Measurements from ENCODE around the gene XPR1. TPM values are rescaled to one million over a fixed set of nuclear protein-coding genes. Genes with fewer than 3 reads are reported as not detected.

XPR1 gene
- total RNA-seq, 1 donor from 2014 or later = 12.0 TPM

DNA sequence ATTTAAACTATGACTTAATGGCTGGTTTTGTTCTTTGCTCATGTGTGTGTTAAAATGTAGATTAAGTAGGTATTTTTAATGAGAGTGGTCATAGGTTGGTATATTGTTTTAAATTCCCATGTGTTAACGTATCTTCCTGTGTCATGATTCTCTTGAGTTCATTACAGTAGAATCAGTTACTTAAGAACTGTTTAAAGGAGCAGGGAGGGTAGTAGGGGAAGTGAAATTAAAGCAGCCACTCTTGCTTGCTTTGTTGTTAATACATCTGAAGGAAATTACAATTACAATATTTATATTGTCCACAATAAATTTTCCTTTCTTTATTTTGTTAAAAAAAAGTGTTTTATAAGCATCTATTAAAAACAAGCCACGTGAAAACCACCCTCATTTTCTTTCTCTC, 161.6 kb downstream of the XPR1 start:
- Histone ChIP-seq H3K36me3 (no peaks in the 10 kb centered on the region), H3K4me1 (no peaks in the 10 kb centered on the region), H3K27ac (no peak overlapping the region), H3K9me3 (no peaks in the 10 kb centered on the region), H3K27me3 (no peaks in the 10 kb centered on the region), H3K4me3 (no peak overlapping the region)
- intact Hi-C loops (cut with DNase I) = no loop called here
- TF ChIP-seq POLR2A (IDR thresholded peaks at IDR 0.05) (no peak), POLR2AphosphoS5 (IDR thresholded peaks at IDR 0.05; ENCODE audit: insufficient read depth in 1 of 2, low read depth in 1 of 2) (no peak)
- TF ChIP-seq, protein P1, sequence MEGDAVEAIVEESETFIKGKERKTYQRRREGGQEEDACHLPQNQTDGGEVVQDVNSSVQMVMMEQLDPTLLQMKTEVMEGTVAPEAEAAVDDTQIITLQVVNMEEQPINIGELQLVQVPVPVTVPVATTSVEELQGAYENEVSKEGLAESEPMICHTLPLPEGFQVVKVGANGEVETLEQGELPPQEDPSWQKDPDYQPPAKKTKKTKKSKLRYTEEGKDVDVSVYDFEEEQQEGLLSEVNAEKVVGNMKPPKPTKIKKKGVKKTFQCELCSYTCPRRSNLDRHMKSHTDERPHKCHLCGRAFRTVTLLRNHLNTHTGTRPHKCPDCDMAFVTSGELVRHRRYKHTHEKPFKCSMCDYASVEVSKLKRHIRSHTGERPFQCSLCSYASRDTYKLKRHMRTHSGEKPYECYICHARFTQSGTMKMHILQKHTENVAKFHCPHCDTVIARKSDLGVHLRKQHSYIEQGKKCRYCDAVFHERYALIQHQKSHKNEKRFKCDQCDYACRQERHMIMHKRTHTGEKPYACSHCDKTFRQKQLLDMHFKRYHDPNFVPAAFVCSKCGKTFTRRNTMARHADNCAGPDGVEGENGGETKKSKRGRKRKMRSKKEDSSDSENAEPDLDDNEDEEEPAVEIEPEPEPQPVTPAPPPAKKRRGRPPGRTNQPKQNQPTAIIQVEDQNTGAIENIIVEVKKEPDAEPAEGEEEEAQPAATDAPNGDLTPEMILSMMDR (IDR thresholded peaks at IDR 0.05) = no peak
- no peak for DNase-seq (ENCODE audit: extremely low spot score in 2 of 2)

DNA sequence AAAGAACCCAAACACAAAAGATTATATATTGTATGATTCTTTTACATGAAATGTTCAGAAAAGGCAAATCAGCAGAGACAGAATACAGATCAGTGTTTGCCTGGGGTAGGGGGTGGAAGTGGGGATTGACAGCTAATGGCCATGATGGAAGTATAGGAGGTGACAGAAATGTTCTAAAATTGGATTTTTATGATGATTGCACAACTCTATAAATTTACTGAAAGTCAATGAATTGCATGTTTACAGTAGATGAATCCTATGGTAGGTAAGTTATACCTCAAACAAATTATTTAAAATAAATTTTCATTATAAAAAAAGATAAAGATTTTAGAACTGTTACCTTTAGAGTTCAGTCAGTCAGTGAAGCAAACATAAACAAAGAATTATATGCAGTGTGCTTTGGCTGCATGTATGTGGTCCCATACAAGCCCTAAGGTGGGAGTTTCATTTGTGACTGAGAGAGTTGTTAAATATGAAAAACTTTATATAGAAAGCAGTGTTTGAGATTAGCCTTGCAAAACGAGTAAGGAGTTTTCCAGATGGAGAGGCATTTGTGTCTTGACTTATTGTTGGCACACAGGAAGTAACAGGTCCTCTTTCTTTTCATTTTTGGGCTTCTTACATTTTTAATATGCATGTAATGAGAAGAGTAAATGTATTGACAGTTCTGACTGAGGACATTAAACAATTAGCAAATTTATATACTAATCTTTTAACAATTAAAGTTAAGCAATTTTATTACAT, 165.2 kb downstream of the XPR1 start:
- no peak overlapping the region for H3K4me3 ChIP-seq
- intact Hi-C loops (cut with DNase I) = no loop called here
- no peaks in the 10 kb centered on the region for H3K9me3 ChIP-seq
- H3K27ac ChIP-seq = no peak overlapping the region
- no peak for DNase-seq (ENCODE audit: extremely low spot score in 2 of 2)
- no peaks in the 10 kb centered on the region for H3K36me3 ChIP-seq
- TF ChIP-seq, protein P1 (IDR thresholded peaks at IDR 0.05) = no peak
- no peak for TF ChIP-seq POLR2AphosphoS5 (IDR thresholded peaks at IDR 0.05; ENCODE audit: insufficient read depth in 1 of 2, low read depth in 1 of 2)
- no peak for TF ChIP-seq POLR2A (IDR thresholded peaks at IDR 0.05)
- no peaks in the 10 kb centered on the region for H3K27me3 ChIP-seq
- H3K4me1 ChIP-seq = no peaks in the 10 kb centered on the region

DNA sequence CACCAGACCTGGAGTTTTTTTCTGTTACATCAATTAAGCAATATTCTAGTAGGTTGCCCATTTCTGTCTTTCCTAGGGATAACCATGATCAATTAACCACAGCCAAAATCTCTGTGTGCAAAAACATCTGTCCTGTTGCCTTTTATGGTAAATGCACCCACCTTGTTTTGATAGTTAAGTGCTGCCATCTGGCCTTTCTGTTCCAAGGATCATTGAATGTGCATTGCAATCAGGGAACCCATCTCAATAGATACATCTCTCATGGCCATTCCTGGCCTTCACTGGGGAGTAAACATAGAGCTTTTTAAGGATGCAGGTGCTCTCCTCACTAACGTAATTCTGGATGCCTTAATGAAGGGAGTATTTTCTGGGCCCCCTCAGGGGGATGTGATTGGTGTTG, 169.1 kb downstream of the XPR1 start:
- H3K4me3 ChIP-seq = no peak overlapping the region
- peaks cover 0 to 1% of the 10 kb centered on the region in 2 donors for H3K36me3 ChIP-seq
- intact Hi-C loops (cut with DNase I) = no loop called here
- no peaks in the 10 kb centered on the region for H3K27me3 ChIP-seq
- H3K27ac ChIP-seq = no peak overlapping the region
- H3K4me1 ChIP-seq = no peaks in the 10 kb centered on the region
- DNase-seq (ENCODE audit: extremely low spot score in 2 of 2) = no peak
- no peaks in the 10 kb centered on the region for H3K9me3 ChIP-seq
- TF ChIP-seq, protein P1 (IDR thresholded peaks at IDR 0.05) = no peak
- no peak for TF ChIP-seq POLR2A (IDR thresholded peaks at IDR 0.05)
- no peak for TF ChIP-seq POLR2AphosphoS5 (IDR thresholded peaks at IDR 0.05; ENCODE audit: insufficient read depth in 1 of 2, low read depth in 1 of 2)

DNA sequence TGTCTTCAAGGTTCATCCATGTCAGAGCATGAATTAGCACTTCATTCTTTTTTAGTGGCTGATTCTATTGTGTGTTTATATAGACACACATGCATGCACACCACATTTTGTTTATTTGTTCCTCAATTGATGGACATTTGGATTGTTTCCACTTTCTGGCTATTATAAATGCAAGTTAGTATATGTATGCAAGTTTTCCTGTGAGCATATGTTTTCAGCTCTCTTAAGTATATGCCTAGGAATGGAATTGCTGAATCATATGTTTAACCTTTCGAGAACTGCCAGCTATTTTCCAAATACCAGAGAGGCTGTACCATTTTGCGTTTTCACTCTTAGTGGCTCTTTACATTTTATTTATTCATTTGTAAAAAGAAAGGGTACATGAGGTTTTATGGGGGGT, 171.0 kb downstream of the XPR1 start:
- Histone ChIP-seq H3K4me3 (no peak overlapping the region), H3K36me3 (peaks cover 0 to 7% of the 10 kb centered on the region in 2 donors), H3K27me3 (no peaks in the 10 kb centered on the region), H3K27ac (no peak overlapping the region), H3K4me1 (no peaks in the 10 kb centered on the region), H3K9me3 (no peaks in the 10 kb centered on the region)
- TF ChIP-seq, protein P1 (IDR thresholded peaks at IDR 0.05) = no peak
- no peak for TF ChIP-seq POLR2AphosphoS5 (IDR thresholded peaks at IDR 0.05; ENCODE audit: insufficient read depth in 1 of 2, low read depth in 1 of 2)
- no peak for TF ChIP-seq POLR2A (IDR thresholded peaks at IDR 0.05)
- intact Hi-C loops (cut with DNase I) = no loop called here
- DNase-seq (ENCODE audit: extremely low spot score in 2 of 2) = no peak

DNA sequence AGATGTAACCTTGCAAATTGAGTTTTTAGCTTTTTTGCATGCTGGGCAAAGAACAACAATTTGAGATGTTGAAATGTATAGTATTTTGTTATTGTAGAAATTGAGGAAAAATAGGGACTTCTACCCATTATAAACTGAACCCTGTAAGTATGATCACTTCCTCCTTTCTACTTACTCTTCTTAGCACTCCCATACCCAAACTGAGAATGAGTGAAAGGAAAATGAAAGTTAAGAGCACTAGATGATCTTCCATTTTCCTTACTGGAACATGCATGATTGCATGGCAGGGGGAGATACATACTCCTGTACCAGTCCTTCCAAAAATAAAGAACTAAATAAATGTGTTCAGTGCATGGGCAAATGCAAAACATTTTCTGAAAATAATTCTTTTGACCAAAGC, 173.5 kb downstream of the XPR1 start:
- intact Hi-C loops (cut with DNase I) = no loop called here
- H3K36me3 ChIP-seq = peaks cover 0 to 7% of the 10 kb centered on the region in 2 donors
- no peaks in the 10 kb centered on the region for H3K4me1 ChIP-seq
- H3K9me3 ChIP-seq = no peaks in the 10 kb centered on the region
- H3K27me3 ChIP-seq = no peaks in the 10 kb centered on the region
- no peak for DNase-seq (ENCODE audit: extremely low spot score in 2 of 2)
- H3K27ac ChIP-seq = no peak overlapping the region
- no peak for TF ChIP-seq POLR2A (IDR thresholded peaks at IDR 0.05)
- TF ChIP-seq POLR2AphosphoS5 (IDR thresholded peaks at IDR 0.05; ENCODE audit: insufficient read depth in 1 of 2, low read depth in 1 of 2) = no peak
- TF ChIP-seq, protein P1 (IDR thresholded peaks at IDR 0.05) = no peak
- H3K4me3 ChIP-seq = no peak overlapping the region
